MM.1S (cell line): ENCODE data around the gene TMIGD3.

Experiments used
- EZH2 ChIP-seq: fragments of 300-600 bp; sonication (generic); optimal IDR thresholded peaks from 2 replicates; pipeline ENCODE3; 2017; ENCODE audit warnings: low read depth, mild to moderate bottlenecking, antibody characterized with exemption, low read length, mixed read lengths
- TF ChIP-seq, protein P1 (sequence below): fragments of 300-600 bp; sonication (generic); IDR thresholded peaks from 2 replicates; pipeline ENCODE4 v1.5.1; 2016; ENCODE audit warnings: antibody characterized with exemption, low read length, mixed read lengths

DNA sequence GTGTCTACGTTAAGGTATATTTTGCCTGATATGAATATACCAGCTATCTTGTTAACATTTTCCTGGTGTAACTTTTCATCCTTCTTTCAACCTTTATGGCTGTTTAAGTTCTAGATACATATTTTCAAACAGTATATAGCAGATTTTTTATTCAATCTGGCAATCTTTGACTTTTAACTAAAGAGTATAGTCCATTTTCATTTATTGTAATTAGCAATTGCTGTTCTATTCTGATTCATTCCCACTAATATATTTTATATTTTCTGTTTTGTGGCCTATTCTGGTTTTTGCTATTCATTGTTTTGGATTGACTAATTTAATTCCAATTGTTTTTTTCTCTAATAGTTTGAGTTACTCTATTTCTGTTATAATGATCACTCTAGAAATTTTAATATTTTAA is 37.0 kb downstream of the TMIGD3 start:
- TF ChIP-seq, protein P1, sequence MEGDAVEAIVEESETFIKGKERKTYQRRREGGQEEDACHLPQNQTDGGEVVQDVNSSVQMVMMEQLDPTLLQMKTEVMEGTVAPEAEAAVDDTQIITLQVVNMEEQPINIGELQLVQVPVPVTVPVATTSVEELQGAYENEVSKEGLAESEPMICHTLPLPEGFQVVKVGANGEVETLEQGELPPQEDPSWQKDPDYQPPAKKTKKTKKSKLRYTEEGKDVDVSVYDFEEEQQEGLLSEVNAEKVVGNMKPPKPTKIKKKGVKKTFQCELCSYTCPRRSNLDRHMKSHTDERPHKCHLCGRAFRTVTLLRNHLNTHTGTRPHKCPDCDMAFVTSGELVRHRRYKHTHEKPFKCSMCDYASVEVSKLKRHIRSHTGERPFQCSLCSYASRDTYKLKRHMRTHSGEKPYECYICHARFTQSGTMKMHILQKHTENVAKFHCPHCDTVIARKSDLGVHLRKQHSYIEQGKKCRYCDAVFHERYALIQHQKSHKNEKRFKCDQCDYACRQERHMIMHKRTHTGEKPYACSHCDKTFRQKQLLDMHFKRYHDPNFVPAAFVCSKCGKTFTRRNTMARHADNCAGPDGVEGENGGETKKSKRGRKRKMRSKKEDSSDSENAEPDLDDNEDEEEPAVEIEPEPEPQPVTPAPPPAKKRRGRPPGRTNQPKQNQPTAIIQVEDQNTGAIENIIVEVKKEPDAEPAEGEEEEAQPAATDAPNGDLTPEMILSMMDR, result no peak
- no peak for TF ChIP-seq EZH2
